RPMI8226 (cell line): Measurements from ENCODE around the gene AGO1.
"Not testable (repeated sequence)": the region's sequence is repeated elsewhere in the genome, so short reads cannot be mapped to it uniquely, and the experiment has no call there.

Source experiments
- DNase-seq: peaks from one replicate; pipeline ENCODE4 v3.0.0-alpha.2; 2015

Gene AGO1

DNA sequence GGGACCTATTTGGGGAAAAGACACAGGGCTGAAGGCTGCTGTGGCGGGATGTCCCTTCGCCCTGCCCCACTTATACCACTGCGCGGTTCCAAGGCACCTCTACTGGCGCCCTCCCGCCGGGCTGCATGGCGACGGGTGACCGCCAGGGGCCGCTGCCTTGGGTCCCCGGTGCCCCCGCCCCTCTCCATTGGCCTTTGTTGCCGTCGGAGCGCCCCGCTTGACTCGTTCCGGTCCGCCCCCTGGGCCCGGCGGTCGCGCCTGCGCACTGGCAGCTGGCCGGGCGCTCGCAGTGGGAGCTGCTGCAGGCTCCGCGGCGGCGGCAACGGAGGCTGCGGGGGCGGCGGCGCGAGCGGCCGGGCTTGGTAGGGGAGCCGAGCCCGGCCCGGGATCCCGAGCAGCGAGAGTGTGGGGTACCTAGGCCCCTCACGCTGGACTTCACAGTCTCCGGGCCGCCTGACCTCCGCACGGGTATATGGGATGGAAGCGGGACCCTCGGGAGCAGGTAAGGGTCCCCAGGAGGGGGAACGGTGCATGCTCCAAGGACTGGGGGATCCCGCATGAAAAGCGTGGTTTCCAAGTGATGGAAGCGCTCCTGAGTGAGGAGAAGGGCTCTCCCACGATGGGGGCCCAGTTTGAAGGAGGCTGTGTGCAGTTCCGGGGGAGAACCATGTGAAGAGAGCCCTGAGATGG, at the start of gene AGO1:
Gene AGO1 (plus strand): TSS at position 265 of the 690 bp plus-strand sequence. CDS start 213 bp downstream, at position 478.
- DNase-seq = peak; percentile 97

DNA sequence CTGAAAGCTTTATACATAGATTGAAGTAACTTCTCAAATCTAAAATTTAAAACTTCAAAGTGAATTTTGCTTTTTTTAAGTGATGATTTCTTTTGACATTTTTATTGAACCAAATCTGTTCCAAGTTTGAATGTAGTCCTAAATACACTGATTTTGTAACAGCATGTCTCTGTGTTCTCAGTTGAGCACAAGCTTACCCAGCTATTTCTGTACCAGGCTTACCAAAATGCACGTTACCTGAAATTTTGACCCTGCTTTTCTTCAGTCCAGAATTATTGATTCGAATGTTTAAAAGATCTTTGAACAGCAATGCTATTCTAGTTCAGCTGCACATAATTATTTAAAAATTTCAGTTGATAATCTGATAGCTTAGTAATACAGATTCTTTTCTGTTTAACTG, 49.6 kb upstream of the AGO1 start:
- DNase-seq = no peak

GRCh38 chr1:35834218-35834617, 48.8 kb upstream of the AGO1 start:
- DNase-seq = no peak

DNA sequence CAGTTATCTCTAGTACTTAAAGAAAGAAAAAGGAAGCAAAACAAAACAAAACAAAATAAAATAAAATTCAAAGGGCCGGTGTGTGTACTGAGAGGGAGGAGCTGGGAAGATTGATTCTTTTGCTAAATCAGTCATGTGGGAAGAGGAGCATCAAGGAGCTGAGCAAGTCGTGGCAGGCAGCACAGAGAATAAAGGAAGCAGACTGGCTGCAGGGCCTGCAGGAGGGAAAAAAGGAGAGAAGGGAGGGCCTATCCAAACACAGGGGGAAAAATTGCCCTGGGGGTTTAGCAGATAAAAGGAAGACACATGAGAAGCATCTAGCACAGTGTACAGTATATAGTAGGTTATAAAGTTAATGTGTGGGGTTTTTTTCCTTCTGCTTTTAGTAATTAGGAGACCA, 47.6 kb upstream of the AGO1 start:
- no peak for DNase-seq

GRCh38 chr1:35836734-35837133, 46.3 kb upstream of the AGO1 start:
- no peak for DNase-seq

- no peak for DNase-seq
Observed at GRCh38 chr1:35838693-35839245, 44.2 kb upstream of the AGO1 start.

DNA sequence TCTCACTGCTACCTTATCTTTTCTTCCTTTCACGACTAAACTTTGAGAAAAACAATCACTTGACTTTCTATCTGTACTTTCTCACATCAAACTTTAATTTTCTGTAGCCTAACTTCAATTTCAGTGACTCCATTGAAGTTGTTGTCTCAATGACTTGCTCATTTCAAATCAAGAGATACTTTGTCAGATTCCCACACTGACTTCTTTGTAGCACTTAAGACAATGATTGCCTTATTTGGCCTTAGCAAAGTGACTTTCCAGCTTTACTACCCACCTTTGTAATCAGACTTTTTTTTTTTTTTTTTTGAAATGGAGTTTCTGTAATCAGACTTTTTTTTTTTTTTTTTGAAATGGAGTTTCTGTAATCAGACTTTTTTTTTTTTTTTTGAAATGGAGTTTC, 38.2 kb upstream of the AGO1 start:
- DNase-seq = no peak

DNA sequence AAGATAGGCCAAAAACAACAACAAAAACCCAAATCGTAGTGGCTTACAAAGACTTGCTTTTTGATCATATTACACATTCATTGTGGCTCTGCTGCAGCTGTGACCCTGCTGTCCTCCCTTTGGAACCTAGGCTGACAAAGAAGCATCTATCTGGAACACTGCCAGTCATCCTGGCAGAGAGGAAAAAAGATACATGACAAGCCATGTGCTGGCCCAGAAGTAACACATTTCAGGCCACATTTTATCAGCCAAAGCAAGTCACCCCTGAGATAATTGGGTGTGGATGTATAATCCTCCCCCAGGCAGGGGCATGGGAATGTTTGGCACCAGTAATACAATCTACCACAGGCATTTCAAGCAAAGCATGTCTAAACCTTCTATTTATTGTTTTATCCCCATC, 37.2 kb upstream of the AGO1 start:
- no peak for DNase-seq

DNA sequence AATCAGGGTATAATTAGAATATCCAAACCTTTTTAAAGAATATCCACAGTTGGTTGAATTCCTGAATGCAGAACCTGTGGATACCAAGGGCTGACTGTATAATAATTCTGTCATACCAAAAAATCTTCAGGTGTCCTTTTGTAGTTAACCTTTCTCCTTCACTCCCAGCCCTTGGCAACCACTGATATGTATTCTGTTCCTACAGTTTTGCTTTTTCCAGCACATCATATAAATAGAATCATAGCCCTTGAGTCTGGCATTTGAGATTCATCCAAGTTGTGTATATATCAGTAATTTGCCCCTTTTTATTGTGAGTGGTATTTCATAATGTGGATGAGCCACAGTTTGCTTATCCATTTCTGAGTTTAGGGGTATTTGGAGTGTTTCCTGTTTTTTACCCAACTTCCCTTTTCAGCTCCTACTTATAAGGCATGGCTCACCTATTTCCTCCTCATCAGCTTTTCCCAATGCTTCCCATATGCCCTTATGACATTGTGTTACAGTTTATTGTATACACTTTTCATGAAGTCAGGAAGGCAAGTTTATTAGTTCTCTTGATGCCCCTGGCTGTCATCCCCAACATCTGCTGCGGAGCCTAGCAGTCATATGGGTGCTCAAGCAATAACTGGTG, 35.0 kb upstream of the AGO1 start:
- DNase-seq = no peak

DNA sequence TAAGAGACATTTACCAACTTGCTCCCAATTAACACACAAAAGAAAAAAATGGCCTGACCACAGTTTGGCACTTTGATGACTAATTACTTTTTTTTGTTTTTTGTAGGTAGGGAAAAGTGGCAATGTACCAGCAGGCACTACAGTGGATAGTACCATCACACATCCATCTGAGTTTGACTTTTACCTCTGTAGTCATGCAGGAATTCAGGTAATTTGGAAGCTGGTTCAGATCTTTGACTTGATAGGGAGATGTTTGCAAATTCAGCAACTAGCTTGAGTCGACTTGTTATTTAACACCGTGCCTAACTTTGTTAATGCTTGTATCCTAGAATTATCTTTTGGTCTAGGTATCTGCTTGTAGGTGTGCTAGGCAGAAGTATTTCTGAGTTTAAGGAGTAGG, 33.0 kb upstream of the AGO1 start:
- DNase-seq = no peak

DNA sequence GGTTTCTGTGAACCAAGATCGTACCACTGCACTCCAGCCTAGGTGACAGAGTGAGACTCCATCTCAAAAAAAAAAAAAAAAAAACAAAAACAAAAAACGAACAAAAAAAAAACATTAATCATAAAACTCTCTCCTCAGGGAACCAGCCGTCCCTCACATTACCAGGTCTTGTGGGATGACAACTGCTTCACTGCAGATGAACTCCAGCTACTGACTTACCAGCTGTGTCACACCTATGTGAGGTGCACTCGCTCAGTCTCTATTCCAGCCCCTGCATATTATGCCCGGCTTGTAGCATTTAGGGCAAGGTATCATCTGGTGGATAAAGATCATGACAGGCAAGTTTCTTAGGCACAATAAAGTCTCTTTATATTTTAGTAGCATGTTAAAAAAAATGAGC, 32.3 kb upstream of the AGO1 start:
- no peak for DNase-seq

- no peak for DNase-seq
Observed at GRCh38 chr1:35851132-35851869, 31.7 kb upstream of the AGO1 start.

GRCh38 chr1:35852241-35852640, 30.8 kb upstream of the AGO1 start:
- DNase-seq = no peak

GRCh38 chr1:35854989-35855700, 27.9 kb upstream of the AGO1 start:
- no peak for DNase-seq

- DNase-seq = no peak
Observed at GRCh38 chr1:35856964-35857363, 26.0 kb upstream of the AGO1 start.

DNA sequence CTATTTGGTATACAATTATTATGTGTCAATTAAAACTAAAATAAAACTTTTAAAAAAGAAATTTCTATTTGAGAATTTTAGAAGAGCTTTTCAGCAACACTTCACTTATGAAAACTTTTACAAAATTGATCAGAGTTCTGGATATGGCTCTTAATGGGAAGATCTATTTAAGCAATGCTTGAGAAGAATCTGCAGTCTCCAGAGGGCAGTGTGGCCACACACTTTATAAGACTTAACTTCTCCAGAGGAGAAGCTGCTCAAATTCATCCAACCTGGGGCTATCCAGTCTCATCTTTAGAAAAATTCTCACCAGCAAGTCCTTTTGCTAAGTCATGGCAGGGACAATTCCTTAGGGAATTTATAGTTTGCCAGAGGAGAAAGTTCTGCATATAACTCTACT, 25.2 kb upstream of the AGO1 start:
- peak; percentile 30 for DNase-seq

DNA sequence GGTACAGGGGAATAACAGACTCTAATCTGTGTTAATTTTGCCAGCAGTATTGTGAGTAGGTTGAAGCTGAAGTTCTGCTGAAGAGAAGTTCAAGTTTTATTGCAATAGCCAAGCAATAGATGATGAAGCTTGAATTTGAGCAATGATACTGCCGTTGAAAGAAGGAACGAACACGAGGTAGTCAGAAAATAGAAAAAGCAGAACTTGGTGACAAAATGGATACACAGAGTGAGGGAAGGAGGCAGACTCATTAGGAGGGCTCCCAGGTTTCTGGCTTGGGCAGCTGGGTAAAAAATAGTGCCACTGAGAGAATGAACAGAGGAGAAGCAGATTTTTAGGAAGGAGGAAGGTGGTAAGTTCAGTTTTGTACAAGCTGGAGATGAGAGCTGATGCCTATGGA, 22.3 kb upstream of the AGO1 start:
- no peak for DNase-seq

DNA sequence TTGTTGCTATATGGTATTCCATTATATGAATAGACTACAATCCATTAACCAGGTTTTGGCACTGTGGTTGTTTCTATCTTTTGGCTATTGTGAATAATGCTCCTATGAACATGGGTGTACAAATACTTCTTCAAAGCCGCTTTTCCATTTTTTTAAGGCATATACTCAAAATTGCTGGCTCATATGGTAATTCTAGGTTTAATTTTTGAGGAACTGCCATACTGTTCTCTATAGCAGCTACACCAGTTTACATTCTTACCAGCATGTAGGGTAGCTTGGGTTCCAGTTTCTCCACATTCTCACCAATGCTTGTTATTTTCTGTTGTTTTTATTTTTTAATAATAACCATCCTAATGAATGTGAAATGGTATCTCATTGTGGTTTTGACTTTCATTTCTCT, 19.9 kb upstream of the AGO1 start:
- DNase-seq = no peak

GRCh38 chr1:35863881-35864625, 19.0 kb upstream of the AGO1 start:
- no peak for DNase-seq

- DNase-seq = no peak
Observed at GRCh38 chr1:35864813-35865212, 18.2 kb upstream of the AGO1 start.

DNA sequence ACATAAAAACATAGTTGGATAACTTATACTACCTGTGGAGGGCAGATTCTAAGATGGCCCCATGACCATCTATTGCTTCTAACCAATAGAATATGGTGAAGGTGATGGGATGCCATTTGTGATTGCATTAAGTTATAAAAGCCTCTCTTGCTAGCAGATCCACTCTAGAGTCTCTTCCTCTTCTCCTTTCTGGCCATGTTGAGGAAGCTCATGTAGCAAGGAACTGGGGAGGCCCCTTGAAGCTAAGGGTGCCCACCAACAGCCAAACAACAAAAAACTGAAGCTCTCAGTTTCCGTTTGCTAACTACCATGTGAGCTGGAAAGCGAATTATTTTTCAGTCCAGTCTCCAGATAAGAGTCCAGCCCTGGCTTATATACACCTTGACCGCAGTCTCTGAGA, 16.0 kb upstream of the AGO1 start:
- DNase-seq = no peak

DNA sequence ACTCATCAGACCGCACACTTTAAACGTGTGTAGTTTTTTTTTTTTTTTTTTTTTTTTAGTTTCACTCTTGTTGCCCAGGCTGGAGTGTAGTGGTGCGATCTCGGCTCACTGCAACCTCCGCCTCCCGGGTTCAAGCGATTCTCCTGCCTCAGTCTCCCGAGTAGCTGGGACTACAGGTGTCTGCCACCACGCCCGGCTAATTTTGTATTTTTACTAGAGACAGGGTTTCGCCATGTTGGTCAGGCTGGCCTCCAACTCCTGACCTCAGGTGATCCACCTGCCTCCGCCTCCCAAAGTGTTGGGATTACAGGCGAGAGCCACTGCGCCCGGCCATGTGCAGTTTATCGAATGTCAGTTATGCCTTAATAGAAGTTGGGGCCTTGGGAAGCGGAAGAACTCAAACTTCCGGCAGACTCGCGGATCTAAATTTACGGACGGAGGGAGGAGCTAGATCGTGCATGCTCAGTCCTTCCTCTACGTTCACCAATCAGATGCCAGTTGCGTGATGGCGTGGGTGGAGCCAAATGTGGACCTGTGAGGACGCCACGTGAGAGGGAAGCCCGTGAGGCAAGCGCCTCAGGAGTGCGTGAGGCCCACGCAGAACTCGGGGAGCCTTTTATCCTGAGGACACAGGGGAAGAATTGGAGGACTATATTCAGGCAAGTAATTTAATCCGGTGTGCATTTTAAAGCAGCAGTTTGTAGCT, 13.6 kb upstream of the AGO1 start:
- not testable (repeated sequence) for DNase-seq
